ENCODE results near the gene KPNA4.

DNA sequence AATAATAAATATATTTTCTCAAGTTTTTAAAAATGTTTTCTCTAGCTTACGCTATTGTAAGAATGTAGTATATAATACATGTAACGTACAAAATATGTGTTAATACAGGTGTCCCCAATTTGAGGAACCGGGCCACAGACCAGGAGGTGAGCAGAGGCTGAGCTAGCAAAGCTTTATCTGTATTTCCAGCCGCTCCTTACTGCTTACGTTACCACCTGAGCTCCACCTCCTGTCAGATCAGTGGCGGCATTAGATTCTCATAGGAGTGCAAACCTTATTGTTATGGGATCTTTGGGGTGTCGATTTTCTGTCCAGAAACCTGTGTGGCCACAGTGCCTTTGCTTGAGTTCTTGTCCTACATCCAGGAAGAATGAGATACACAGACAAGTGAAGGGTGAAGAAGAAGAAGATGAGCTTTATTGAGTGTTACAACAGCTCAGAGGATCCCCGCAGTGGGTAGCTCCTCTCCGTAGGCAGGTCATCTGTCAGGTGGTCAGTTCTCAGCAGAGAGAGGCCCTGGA, 105.9 kb downstream of the KPNA4 start:
- TF ChIP-seq, protein P1, sequence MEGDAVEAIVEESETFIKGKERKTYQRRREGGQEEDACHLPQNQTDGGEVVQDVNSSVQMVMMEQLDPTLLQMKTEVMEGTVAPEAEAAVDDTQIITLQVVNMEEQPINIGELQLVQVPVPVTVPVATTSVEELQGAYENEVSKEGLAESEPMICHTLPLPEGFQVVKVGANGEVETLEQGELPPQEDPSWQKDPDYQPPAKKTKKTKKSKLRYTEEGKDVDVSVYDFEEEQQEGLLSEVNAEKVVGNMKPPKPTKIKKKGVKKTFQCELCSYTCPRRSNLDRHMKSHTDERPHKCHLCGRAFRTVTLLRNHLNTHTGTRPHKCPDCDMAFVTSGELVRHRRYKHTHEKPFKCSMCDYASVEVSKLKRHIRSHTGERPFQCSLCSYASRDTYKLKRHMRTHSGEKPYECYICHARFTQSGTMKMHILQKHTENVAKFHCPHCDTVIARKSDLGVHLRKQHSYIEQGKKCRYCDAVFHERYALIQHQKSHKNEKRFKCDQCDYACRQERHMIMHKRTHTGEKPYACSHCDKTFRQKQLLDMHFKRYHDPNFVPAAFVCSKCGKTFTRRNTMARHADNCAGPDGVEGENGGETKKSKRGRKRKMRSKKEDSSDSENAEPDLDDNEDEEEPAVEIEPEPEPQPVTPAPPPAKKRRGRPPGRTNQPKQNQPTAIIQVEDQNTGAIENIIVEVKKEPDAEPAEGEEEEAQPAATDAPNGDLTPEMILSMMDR (IDR thresholded peaks at IDR 0.05; ENCODE audit: borderline replicate concordance, extremely low read depth, low read length, poor library complexity, severe bottlenecking), result no peak
- no peak for TF ChIP-seq EZH2 (IDR thresholded peaks at IDR 0.05; ENCODE audit: borderline replicate concordance, low read depth, low read length, severe bottlenecking)
